GM21576 (cell line): ENCODE results near the gene SYT8.

ENCODE experiments used
- ATAC-seq: cut with Tn5 transposase; IDR thresholded peaks from one replicate; pipeline ENCODE4 v1.9.1; 2021; ENCODE audit warnings: mild to moderate bottlenecking, moderate library complexity; ENCODE audit not compliant: unreplicated experiment

The SYT8 gene

DNA sequence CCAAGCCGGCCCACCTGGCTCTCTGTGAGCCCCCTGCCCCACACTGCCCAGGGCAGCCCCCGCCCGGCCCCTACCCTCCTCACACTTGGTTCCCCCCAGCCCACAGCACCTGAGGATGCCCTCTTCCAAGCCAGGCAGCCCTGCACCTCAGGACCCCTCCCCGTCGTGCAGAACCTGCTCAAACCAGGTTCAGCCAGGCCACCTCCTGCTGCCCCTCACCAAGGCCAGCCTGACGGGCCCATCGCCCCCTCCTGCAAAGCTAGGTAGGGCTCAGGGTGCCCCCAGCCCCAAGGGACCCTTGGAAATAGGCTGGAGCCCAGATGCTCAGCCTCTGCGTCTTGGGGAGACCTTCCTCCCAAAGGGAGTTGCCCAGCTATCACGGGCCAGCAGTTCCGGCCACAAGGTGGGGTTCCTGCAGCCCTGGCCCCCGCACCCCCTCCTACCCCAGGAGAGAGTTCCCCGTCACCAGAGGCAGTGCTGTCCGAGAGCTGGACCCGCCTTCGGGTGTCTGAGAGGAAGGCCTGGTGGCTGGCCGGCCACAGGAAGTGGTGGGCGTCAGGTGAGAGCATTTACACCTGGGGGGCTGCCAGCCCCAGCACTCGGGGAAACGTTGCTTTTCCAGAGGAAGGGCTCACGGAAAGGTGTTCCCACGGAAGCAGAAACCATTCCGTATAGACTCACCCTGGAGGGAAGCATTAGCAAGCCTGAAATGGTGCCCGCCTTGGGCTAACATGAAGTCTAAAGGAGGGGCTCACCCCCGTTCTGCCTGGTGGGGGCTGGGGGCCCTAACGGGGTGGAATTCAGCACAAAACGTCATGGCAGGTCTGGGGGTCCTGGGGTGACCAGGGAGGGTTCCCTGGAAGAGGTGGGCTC lies 3.2 kb upstream of the SYT8 start:
- no peak for ATAC-seq

DNA sequence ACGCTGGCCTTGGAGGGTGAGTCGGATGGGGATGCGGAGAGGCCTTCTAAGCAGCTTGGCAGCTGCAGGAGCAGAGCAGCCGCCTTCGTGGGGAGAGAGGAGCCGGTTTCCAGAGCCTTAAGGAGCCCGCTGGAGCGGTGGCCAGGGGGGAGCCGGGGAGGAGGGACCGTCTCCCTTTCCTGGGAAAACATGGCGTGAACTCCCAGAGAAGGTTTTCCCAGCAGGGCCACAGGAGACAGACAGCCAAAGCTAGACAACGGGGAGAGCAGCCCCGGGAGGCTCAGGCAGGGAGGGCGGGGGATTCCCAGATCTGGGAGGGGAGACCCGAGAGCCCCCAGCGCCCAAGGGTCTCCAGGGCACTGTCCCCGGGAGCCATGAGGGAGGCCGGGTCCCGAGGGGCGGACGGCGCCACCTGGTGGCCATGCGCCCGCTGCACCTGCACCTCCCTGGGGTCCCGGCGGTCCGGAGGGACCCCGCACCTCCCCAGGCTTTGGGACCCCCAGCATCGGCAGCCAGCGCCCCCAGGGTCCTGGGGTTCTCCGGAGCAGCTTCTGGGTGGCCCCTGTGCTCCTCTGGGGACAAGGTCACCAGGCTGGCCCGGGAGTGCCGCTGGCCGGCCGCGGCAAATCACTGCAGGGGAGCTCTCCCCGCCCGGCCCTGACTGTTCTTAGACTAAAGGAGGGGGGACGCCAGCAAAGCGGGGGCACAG lies 2.4 kb upstream of the SYT8 start:
- ATAC-seq, result no peak

DNA sequence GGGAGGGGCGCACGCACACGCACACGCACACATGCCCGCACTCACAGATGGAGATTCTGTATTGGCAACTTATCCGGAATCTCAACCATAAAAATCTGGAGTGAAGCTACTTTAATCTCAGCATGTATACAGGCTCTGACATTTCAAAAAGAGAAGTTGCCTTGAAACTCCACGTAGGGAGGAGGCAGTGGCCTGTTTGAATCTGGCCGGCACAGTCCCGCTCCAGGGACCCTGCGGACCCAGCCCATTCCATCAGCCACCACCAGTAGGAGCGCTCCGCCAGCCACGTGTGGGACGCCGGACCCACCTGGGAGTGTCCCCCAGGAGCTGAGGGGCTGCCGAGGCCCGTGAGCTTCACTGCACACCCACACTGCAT lies 1.9 kb upstream of the SYT8 start:
- ATAC-seq, result no peak

DNA sequence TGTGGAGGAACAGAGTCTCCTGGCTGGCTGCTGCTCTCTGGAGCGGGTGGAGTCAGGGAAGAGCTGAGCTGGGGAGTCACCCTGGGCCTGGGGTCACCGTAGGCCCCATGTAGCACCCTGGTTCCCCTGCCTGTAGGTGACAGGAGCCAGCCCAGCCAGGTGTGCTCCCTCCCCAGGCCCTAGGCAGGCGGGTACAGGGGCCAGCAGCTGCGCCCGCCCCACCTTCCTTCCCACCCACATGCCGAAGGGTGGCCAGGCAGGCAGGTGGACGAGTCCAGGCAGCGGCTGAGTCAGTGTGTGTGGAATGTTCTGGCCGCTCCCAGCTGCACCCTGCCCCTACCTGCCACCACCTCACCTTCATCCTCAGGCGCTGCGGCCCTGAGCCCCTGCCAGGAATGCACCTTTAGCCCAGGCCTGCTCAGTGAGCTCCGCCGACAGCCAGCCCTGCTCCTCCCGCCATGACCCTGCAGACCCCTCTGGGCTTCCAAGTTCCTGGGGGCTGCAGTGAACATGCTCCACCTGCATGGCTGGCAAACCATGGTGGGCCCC lies 654 bp upstream of the SYT8 start:
- ATAC-seq, result no peak

DNA sequence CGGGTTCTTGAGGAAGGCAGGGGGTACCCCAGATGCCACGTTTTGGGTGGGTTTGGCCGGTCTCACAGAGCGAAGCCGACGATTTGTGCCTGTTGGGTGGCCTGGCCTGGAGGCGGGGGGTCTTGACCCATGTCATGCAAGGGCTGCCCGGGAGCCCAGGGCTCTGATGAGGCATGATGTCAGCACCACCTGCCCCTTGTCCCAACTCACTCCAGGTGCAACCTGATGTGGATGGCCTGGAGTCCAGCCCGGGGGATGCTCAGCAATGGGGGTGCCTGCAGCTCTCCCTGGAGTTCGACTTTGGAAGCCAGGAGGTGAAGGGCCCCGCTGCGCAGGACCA lies 851 bp downstream of the SYT8 start:
- ATAC-seq, result no peak

DNA sequence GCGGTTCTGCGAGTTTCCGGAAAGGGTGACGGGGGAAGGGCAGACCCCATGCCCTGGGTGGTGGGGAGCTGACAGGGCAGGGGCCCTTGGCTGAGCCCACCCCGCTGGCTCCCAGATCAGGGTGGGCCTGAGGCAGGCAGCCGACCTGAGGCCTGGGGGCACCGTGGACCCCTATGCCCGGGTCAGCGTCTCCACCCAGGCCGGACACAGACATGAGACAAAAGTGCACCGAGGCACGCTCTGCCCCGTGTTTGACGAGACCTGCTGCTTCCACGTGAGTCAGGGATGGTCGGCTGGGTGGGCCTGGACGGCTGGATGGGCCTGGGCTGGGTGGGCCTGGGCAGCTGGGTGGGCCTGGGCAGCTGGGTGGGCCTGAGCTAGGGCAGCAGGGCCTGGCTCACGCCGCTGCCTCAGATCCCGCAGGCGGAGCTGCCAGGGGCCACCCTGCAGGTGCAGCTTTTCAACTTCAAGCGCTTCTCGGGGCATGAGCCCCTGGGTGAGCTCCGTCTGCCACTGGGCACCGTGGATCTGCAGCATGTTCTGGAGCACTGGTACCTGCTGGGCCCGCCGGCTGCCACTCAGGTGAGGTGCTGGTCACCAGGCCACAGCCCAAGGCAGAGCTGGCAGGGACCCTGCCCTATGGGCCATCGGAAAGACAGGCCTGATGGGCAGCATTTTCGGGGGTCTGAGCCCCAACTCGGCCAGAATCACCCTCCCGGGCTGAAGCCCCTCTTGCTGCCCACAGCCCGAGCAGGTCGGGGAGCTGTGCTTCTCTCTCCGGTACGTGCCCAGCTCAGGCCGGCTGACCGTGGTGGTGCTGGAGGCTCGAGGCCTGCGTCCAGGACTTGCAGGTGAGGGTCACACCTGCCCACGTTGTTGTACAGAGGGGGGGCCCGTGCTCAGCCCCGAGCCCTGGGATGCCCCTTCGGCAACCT lies 1.5 kb downstream of the SYT8 start:
- ATAC-seq, result no peak

DNA sequence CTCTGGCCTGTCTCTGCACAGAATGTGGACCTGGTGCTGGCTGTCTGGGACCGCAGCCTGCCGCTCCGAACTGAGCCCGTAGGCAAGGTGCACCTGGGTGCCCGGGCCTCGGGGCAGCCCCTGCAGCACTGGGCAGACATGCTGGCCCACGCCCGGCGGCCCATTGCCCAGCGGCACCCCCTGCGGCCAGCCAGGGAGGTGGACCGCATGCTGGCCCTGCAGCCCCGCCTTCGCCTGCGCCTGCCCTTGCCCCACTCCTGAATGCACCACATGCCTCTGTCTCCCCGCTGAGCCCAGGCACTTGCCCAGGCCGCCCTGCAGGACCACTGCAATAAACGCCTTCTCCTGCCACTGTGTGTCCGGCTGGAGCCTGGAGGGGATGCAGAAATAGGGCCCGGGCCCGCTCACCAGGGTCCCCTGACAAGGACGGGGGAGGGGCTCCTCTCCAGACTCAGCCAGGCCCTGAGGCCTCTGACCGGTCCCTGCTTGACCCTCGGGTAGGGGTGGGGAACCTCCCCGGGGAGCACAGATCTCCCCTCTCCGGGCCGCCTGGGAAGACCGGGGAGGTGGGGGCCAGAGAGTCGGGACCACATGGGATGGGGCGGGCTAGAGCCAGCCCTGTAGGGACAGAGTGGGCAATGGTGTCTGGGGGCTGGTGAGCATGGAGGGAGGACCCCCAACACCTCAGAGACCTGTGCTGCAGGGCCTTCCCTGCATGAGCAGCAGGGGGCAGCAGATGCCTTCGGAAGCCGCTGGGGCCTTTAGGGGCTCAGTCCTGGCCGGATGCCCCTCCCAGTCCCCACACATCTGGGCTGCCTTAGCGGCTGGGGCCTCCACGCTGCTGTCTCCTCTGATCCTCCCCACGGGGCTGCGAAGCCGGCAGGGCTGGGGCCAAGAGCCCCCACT lies 2.6 kb downstream of the SYT8 start:
- peak; percentile 57 for ATAC-seq

DNA sequence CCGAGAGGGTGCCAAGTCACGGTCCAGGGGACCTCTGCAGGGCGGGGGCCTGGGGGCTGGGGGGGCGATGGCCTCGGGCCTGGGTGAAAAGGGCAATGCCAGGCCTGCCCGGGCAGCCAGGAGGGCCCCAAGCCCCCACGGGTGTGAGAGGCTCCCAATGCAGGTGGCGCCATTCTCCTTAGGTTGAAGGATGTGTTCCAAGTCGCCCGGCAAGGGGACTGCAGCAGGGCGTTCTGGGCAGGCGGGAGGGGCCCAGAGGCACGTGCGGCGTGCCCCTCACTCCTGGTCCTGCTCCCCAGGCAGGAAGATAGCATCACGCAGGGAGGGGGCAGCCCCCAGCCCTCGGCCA lies 3.3 kb downstream of the SYT8 start:
- no peak for ATAC-seq

DNA sequence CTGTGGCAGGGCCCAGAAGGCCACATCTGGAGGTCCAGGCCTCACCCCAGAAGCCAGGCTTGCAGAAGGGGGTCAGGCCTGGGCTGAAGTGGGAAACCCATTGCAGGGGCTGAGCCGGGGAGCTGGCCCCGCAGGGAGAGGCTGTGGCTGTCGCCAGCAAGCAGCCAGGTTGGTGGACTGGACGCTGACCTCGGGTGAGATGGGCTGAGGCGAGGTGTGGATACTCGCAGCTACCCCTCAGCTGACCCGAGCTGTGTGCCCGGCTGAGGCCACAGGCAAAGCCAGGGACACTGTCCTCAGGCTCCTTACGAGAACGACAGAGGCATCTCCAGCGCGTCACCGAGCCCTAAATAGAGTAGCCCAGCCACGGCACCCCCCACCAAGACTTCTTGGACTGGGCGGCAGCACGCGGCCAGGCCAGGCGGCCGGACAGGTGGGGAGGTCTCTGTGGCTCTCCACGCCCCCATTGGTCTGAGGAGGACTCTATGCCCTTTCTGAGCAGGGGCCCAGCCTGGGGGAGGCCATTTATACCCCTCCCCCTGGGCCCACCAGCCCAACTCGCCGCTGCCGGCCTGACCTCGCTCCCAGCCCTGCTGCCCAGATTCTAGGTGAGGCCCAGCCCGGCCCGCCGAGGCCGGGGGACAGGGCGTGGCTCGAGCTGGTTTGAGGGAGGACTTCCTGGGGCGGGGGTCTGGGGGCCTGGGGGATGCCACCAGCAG lies 3.8 kb downstream of the SYT8 start, which contains the start of gene TNNI2:
TSS of gene TNNI2 (plus strand) at position 556 of the 719 bp plus-strand sequence. CDS start 716 bp downstream, outside the sequence.
- ATAC-seq, result no peak

DNA sequence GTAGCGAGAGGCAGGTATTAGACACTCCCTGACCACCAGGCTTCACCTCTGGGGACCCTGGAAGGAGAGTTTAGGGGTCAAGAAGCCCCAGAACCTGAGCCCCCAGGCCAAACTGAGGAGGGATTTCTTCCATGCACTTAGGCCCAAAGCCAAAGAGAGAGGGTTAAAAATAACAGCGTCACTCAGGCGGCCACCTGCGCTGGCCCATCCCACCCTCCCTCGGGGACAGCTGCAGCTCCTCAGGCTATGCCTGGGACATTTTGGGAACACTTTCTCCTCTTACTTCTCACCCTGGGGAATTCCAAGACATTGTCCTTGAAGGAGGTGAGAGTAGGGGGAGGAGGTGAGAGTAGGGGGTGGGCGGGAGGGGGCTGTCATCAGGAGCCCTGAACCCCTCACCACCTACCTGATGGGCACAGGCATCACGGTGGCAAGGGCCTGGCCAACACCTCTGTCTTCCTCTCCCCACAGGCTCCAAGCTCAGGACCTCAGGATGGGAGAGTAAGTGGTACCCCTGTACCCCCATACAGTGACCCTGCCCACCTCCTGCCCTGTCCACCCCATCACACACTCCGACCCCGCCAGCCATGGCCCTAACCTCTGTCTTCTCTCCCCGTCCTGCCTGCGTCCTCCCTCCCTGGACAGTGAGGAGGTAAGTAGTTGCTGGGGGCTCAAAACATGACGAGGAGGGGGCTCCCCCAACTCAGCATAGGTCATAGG lies 4.6 kb downstream of the SYT8 start:
- peak; percentile 6 for ATAC-seq

DNA sequence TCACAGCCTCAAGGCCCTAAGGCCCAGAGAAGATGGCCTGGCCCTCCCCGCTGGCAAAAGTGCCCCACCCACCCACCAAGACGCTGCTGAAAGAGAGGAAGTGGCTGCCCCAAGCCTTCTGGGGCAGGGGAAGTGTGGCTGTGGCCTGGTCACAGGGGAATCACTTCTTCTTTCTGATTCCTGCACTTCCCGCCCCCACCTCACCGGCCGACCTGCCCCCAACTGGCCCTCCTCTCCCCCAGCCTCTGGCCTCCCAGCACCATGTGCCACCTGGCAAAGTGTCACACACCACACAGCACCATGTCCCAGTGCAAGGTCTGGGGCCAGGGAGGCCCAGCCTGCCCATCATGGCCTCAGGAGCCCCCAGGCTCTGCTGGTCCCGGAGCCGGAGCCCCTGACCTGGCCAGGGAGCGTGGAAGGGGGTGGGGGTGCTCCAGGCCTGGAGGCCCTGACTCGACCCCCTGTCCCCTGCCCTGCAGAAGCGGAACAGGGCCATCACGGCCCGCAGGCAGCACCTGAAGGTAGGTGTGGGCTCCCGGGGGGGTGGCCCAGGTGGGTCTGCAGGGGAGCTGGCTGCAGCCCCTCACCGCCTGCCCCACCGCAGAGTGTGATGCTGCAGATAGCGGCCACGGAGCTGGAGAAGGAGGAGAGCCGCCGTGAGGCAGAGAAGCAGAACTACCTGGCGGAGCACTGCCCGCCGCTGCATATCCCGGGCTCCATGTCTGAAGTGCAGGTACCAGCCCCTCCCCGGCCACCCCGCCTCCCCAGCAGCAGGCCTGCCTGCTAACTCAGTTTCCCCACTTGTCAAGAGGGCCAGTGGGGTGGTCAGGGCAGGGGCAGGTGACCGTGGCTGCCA lies 5.4 kb downstream of the SYT8 start:
- ATAC-seq, result peak; percentile 48

DNA sequence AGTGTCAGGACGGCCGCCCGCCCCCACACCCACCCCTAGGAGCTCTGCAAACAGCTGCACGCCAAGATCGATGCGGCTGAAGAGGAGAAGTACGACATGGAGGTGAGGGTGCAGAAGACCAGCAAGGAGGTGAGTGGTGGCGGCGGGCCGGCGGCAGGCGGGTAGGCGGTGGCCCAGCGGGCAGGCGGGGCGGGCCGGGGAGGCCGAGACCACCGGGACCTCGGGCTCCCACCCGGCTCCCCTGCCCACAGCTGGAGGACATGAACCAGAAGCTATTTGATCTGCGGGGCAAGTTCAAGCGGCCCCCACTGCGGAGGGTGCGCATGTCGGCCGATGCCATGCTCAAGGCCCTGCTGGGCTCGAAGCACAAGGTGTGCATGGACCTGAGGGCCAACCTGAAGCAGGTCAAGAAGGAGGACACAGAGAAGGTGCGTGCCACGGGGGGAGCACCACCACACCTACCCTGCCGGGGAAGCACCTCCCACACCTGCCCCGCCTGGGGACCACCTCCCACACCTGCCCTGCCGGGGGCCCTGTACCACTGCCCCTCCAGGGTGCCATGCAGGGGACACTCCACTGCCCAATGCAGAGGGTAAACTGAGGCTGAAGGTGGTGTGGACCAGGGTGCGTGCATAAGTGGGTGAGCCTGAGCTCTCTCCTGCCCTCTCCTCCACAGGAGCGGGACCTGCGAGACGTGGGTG lies 6.1 kb downstream of the SYT8 start:
- no peak for ATAC-seq

DNA sequence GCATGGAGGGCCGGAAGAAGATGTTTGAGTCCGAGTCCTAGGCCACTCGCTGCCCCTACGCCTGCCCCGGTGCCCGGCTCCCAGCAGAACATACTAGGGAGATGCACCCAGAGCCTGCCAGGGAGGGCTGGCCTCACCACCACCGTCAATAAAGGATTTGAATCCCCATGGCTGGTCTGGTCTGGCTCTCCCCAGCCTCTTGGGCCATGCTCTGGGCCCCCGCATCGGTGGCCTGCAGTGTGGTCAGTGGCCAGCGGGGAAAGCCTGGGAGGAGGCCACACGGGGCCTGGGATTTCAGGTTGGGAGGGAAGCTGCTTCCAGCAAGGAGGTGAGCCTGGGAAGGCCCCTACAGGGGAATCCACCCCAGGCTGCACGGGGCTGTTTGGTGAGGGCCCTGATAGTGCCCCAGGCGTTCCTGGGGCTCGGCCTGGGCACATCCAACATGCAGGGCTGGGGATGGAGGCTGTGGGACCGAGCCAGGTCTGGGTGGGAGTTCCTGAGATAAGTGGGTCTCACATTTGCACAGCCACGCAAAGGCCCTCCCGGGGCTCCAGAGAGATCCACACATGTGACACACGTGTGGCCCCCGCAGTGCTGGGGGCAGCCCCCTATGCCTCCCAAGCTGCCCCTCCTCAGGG lies 6.8 kb downstream of the SYT8 start:
- ATAC-seq, result no peak

DNA sequence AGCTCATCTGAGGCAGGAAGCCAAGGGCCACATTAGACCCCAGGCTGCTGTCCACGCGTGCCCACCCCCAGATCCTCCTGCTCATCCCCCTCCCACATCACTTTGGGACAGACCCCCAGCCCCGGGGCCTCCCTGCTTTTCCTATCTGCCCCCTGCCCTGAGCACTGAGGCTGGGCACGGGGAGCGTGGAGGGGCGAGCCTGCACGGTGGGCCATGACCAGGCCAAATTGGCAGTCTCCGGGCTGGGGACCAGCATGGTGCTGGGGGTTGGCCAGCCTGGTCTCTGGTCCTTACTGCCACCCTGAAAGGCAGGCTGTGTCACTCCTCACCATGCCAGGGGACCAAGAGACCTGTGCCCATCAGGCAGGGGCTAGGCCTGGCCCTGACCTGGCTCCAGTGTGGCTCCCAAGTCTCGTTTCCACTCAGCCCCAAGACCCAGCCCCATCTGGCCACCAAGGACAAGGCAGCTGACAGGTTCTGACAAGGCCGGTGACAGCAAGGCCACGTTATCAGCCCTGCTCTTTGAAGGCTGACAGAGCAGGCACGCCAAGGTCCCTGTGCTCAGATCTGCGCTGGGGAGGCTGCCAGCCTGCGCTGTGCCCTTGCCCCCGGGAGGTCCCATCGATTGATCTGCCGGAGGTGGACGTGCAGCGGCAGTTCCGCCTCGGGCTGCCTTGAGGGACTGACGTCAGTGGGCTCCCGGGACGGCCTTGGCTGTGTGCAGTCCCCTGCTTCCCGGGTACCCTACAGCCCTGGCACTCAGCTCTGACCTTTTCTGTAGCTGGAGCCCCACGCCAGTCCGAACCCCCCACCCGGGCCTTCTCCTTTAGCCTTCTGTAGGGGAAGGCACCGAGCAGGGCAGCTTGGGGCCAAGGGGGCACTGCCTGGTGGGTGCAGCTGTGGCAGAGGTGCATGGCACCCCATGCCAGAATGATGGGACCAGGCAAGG lies 7.6 kb downstream of the SYT8 start:
- ATAC-seq, result no peak

DNA sequence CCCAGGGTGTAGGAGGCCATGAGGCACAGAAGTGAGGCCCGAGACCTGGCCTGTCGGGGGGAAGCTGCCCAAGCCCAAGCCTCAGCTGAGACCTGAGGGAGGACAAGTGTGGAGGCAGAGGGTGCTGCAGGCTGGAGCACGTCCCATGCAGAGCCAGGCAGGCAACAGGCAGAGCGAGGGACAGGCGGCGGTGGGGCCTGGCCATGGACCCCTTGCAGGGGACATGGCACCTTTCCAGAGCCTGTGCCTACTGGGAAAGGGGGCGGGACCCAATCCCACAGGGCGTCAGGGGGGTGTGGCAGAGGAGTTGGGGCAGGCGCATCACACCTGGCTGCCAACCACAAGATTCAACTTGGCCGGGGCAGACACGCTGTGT lies 8.3 kb downstream of the SYT8 start:
- ATAC-seq, result no peak

DNA sequence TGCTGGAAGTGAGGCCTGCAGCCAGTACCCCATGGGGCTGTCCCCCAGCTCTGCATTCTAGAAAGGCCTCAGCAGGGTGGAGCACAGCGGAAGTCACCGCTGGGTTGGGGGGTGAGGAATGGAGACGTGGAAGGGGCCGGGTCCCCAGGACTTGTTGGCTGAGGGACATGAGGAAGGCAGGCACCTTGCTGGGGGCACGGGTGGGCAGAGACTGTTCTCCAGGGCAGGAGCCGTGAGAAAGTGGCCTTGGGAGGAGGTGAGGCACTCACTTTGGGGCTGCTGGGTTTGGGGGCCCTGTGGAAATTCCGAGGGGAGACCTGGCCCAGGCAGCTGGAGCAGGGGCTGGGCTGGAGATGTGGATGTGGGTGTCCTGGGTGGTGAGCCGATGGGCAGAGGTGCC lies 9.0 kb downstream of the SYT8 start:
- no peak for ATAC-seq
